ENCODE measurements around the gene TATDN3. TPM values are rescaled to one million over a fixed set of nuclear protein-coding genes. Genes with fewer than 3 reads are reported as not detected.

Gene TATDN3
- polyA plus RNA-seq, 1 of the 3 experiments (the other 2 are of a cell fraction) = 5.2 TPM

GRCh38 chr1:212805767-212806166 lies 14.1 kb downstream of the TATDN3 start:
- POLR2A ChIA-PET = no interaction called here
- H3K4me1 ChIP-seq (ENCODE audit: control insufficient read depth in 1 of 2, insufficient read depth in 2 of 2, low read depth in 1 of 2, low read length in 1 of 2) = no peaks in the 10 kb centered on the region
- no peak overlapping the region for H3K4me2 ChIP-seq
- no peak overlapping the region for H3K27ac ChIP-seq (ENCODE audit: low read depth in 2 of 2, low read length in 1 of 2)
- H3K9ac ChIP-seq = no peak overlapping the region
- no peaks in the 10 kb centered on the region for H3K79me2 ChIP-seq (ENCODE audit: insufficient read depth)
- no peaks in the 10 kb centered on the region for H3K9me3 ChIP-seq
- 98% methylated on average over 3 of the region's 3 CpGs for WGBS (ENCODE audit: low lambda C conversion rate)
- CTCF ChIA-PET = interaction anchor here (0.7 to 1.6 kb wide), 4 partner anchors 11 to 189 kb away, joined by 3 read pairs; no protein-coding TSS in a partner anchor
- no peak for DNase-seq
- no peak overlapping the region for H2AFZ ChIP-seq (ENCODE audit: low read depth)
- TF ChIP-seq CTCF (IDR thresholded peaks at IDR 0.05) (no peak), GABPA (IDR thresholded peaks at IDR 0.05; ENCODE audit: low read depth) (no peak), CHD2 (IDR thresholded peaks at IDR 0.05; ENCODE audit: low read length, partially characterized antibody) (no peak), RXRA (IDR thresholded peaks at IDR 0.05; ENCODE audit: borderline replicate concordance, low read depth) (no peak), IRF3 (IDR thresholded peaks at IDR 0.05; ENCODE audit: low read depth, low read length) (no peak), RAD21 (IDR thresholded peaks at IDR 0.05; ENCODE audit: low read length) (no peak), TCF12 (IDR thresholded peaks at IDR 0.05) (no peak)
- no peaks in the 10 kb centered on the region for H3K9me2 ChIP-seq
- no peak overlapping the region for H3K4me3 ChIP-seq (ENCODE audit: low read depth in 2 of 2, low read length in 1 of 2)
- no peaks in the 10 kb centered on the region for H3F3A ChIP-seq (replicated peaks; ENCODE audit: insufficient read depth)
- no peaks in the 10 kb centered on the region for H4K20me1 ChIP-seq (ENCODE audit: insufficient read depth)
- H3K27me3 ChIP-seq (ENCODE audit: insufficient read depth) = no peaks in the 10 kb centered on the region
- H3K36me3 ChIP-seq (replicated peaks in 1 of 2; ENCODE audit: control insufficient read depth in 1 of 2, insufficient read depth in 2 of 2, low read length in 1 of 2) = peaks cover 13 to 23% of the 10 kb centered on the region in 2 experiments

- Histone ChIP-seq H3K9me3 (no peaks in the 10 kb centered on the region), H3K9me2 (no peaks in the 10 kb centered on the region), H3K79me2 (ENCODE audit: insufficient read depth) (no peaks in the 10 kb centered on the region), H3K4me2 (no peak overlapping the region), H3K4me3 (ENCODE audit: low read depth in 2 of 2, low read length in 1 of 2) (no peak overlapping the region), H3K36me3 (replicated peaks in 1 of 2; ENCODE audit: control insufficient read depth in 1 of 2, insufficient read depth in 2 of 2, low read length in 1 of 2) (peaks cover 0 to 5% of the 10 kb centered on the region in 2 experiments), H3K9ac (no peak overlapping the region), H4K20me1 (ENCODE audit: insufficient read depth) (no peaks in the 10 kb centered on the region), H3K27ac (ENCODE audit: low read depth in 2 of 2, low read length in 1 of 2) (no peak overlapping the region), H2AFZ (ENCODE audit: low read depth) (no peak overlapping the region), H3K4me1 (ENCODE audit: control insufficient read depth in 1 of 2, insufficient read depth in 2 of 2, low read depth in 1 of 2, low read length in 1 of 2) (no peaks in the 10 kb centered on the region), H3K27me3 (ENCODE audit: insufficient read depth) (no peaks in the 10 kb centered on the region), H3F3A (replicated peaks; ENCODE audit: insufficient read depth) (no peaks in the 10 kb centered on the region)
- CTCF ChIA-PET = interaction anchor here (0.6 to 1.6 kb wide), 19 partner anchors 8 to 183 kb away, joined by 3 to 23 read pairs (median 3); partner anchors contain the start of gene FLVCR1
- DNase-seq = peak; percentile 20
- 79% methylated on average over 5 of the region's 5 CpGs for WGBS (ENCODE audit: low lambda C conversion rate)
- POLR2A ChIA-PET = no interaction called here
- TF ChIP-seq MAX (IDR thresholded peaks at IDR 0.05; ENCODE audit: low read depth) = no peak
- no peak for TF ChIP-seq IRF3 (IDR thresholded peaks at IDR 0.05; ENCODE audit: low read depth, low read length)
- no peak for TF ChIP-seq FOXJ3 (CRISPR knock-in tag; IDR thresholded peaks at IDR 0.05)
- no peak for TF ChIP-seq POLR2AphosphoS5 (IDR thresholded peaks at IDR 0.05; ENCODE audit: low read depth, low read length)
- TF ChIP-seq REST (IDR thresholded peaks at IDR 0.05; ENCODE audit: low read depth, low read length) = no peak
- TF ChIP-seq PBX3 (IDR thresholded peaks at IDR 0.05) = no peak
- TF ChIP-seq CTCF (IDR thresholded peaks at IDR 0.05) = peak; percentile 50
- TF ChIP-seq RCOR1 (IDR thresholded peaks at IDR 0.05; ENCODE audit: low read length) = no peak
- peak; percentile 41; the same call in 1 of the 2 replicates for TF ChIP-seq RAD21 (IDR thresholded peaks at IDR 0.05; ENCODE audit: low read length)
These were observed 23.0 kb downstream of the TATDN3 start for GRCh38 chr1:212814537-212815334.
